ENCODE measurements around the gene LCE1E. TPM values are rescaled to one million over a fixed set of nuclear protein-coding genes. Genes with fewer than 3 reads are reported as not detected.
A peak's percentile ranks its signal among the peaks of the same experiment; 100 is the strongest.

The LCE1E gene
- polyA plus RNA-seq, 2 of the 4 experiments (the other 2 are of a cell fraction): not detected

DNA sequence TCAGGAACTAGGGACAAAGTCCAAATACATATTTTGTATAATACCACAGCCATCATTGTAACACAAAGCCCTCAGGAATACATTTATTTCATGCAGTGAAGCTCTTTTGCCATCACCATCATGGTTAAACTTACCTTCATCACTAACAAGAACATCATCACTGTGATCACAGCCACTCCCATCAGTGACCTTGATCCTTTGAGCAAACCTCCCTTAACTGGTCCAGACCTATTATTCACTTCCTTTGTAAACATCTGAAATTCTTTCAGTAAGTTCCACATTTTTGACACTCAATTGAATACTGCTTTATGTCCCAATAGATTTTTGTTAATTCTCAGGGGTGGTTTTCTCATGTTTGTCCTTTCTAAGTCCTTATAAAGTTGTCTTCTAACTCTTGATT lies 44.4 kb upstream of the LCE1E start:
- H3K4me1 ChIP-seq: no peaks in the 10 kb centered on the region
- FAIRE-seq: no peak
- TF ChIP-seq KDM5A (IDR thresholded peaks at IDR 0.05) (no peak), SMC3 (IDR thresholded peaks at IDR 0.05) (no peak), CEBPB (IDR thresholded peaks at IDR 0.05) (no peak), HES2 (IDR thresholded peaks at IDR 0.05) (no peak), JUNB (IDR thresholded peaks at IDR 0.05) (no peak), CBX8 (IDR thresholded peaks at IDR 0.05) (no peak), CBX2 (IDR thresholded peaks at IDR 0.05; ENCODE audit: borderline replicate concordance, low read depth) (no peak), CTCF (IDR thresholded peaks at IDR 0.05) (no peak), HOXB13 (CRISPR knock-in tag; IDR thresholded peaks at IDR 0.05; ENCODE audit: low read depth) (no peak), CHD2 (IDR thresholded peaks at IDR 0.05; ENCODE audit: low read length, partially characterized antibody) (no peak), NPAS2 (CRISPR knock-in tag; IDR thresholded peaks at IDR 0.05; ENCODE audit: borderline replicate concordance) (no peak), EHMT2 (IDR thresholded peaks at IDR 0.05; ENCODE audit: low read depth) (no peak), HOXB5 (CRISPR knock-in tag; IDR thresholded peaks at IDR 0.05) (no peak), RFX5 (IDR thresholded peaks at IDR 0.05) (no peak), MAZ (IDR thresholded peaks at IDR 0.05; ENCODE audit: borderline replicate concordance, low read depth, low read length) (no peak), PBX3 (IDR thresholded peaks at IDR 0.05) (no peak), HOXA7 (CRISPR knock-in tag; IDR thresholded peaks at IDR 0.05) (no peak), HEYL (CRISPR knock-in tag; IDR thresholded peaks at IDR 0.05) (no peak)
- ATAC-seq: no peak
- H3K9me3 ChIP-seq: no peaks in the 10 kb centered on the region
- DNase-seq (ENCODE audit: low read depth in 1 of 2, low spot score in 1 of 2): no peak
- no peak overlapping the region for H3K27ac ChIP-seq
- no peak overlapping the region for H3K4me3 ChIP-seq
- no peak overlapping the region for H3K4me2 ChIP-seq
- POLR2A ChIA-PET: no interaction called here
- CTCF ChIA-PET: interaction anchor here (0.7 to 1.2 kb wide), 2 partner anchors 24 to 520 kb away, joined by 3 read pairs; no protein-coding TSS in a partner anchor

DNA sequence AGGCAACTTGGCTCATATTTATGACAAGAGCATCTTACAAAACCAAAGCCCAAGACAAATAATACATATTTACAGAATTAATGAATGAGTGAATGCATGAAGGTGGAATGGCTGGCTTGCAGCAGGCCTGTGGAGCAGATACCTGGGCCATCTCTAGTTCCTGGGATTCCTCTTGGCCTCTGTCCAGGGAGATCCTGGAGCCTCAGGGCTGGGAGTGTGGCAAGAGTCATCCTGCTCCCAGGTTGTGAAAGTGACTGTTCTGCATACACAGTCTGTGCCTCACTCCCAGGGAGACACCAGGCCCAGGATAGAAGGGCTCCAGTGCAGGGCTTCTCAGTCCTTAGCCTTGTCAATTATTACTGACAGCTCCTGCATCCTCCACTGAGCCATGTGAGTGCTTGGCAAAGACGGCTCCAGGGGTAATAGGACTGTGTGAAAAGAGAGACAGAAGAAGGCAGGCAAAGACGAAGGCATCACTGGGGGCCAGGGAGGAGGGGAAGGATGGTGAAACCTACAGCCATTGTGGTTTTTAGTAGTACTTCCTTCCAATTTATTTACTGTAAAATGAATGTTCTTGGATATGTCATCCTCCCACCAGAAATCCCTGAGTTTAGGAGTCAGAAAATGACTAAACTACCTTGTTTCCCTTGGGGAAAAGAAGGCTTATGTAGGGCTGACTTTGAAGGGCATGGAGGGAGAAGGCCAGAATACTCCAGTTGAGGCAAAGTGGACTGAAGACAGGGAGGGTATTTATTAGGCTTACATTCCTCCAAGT lies 42.5 kb upstream of the LCE1E start:
- DNase-seq (ENCODE audit: low read depth in 1 of 2, low spot score in 1 of 2) (peak in 1 of 2 experiments; percentile 10), ATAC-seq (peak; percentile 33 to 39; a peak in 2 of 6 replicates), FAIRE-seq (no peak)
- Histone ChIP-seq H3K9me3 (no peaks in the 10 kb centered on the region), H3K4me1 (no peaks in the 10 kb centered on the region), H3K27ac (no peak overlapping the region), H3K4me3 (no peak overlapping the region), H3K4me2 (no peak overlapping the region)
- TF ChIP-seq RAD21 (conservative IDR thresholded peaks at IDR 0.05 in 1 of 2, IDR thresholded peaks at IDR 0.05 in 1 of 2) (no peak), ZC3H11A (IDR thresholded peaks at IDR 0.05) (no peak), GATA3 (IDR thresholded peaks at IDR 0.05; ENCODE audit: borderline replicate concordance) (no peak), EHMT2 (IDR thresholded peaks at IDR 0.05; ENCODE audit: low read depth) (no peak), MAFK (IDR thresholded peaks at IDR 0.05; ENCODE audit: partially characterized antibody) (no peak), CBX8 (IDR thresholded peaks at IDR 0.05) (no peak), EP300 (IDR thresholded peaks at IDR 0.05) (no peak), REST (IDR thresholded peaks at IDR 0.05) (no peak), BHLHE40 (IDR thresholded peaks at IDR 0.05; ENCODE audit: low read depth, low read length) (no peak), NPAS2 (CRISPR knock-in tag; IDR thresholded peaks at IDR 0.05; ENCODE audit: borderline replicate concordance) (no peak), HOXB5 (CRISPR knock-in tag; IDR thresholded peaks at IDR 0.05) (no peak), JUN (IDR thresholded peaks at IDR 0.05) (no peak)
- ChIA-PET POLR2A (no interaction called here), CTCF (interaction anchor here (0.6 to 1.6 kb wide), 2 partner anchors 12 to 233 kb away, joined by 3 to 4 read pairs; no protein-coding TSS in a partner anchor)
- WGBS (ENCODE audit: missing lambda C conversion rate): 10% methylated on average over 2 of the region's 2 CpGs
